ENCODE measurements around the gene ANKIB1. TPM values are rescaled to one million over a fixed set of nuclear protein-coding genes. Genes with fewer than 3 reads are reported as not detected.

Gene ANKIB1
- total RNA-seq, 1 experiment from 2014 or later: 42.1 TPM

DNA sequence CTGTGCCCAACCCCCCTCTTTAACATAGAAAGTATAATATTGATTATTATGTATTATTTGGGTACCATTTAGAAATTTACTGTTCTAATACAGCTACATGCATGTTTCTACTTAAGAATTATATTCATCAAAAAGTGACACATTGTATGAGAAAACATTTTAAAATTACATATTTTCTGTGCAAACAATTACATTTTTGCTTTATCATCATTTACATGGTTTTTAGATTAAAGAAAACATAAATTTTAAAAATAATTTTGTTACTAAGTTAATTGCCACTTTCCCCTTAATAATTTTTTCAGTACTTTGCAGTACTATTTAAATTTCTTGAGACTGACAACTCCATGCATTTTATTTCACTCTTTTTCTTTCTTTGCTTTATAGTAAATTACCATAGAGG lies 106.2 kb downstream of the ANKIB1 start:
- no peaks in the 10 kb centered on the region for H3K9me3 ChIP-seq (ENCODE audit: low read depth, low read length, poor library complexity, severe bottlenecking)
- intact Hi-C loops (cut with micrococcal nuclease; ENCODE audit: unreplicated experiment): no loop called here
- no peaks in the 10 kb centered on the region for H3K4me1 ChIP-seq (ENCODE audit: insufficient read depth, low read length, poor library complexity, severe bottlenecking)
- ChIA-PET CTCF (no interaction called here), POLR2A (ENCODE audit: low non-redundant PET) (no interaction called here)
- no peak for DNase-seq (ENCODE audit: low spot score)
- H3K27ac ChIP-seq (ENCODE audit: low read depth, low read length, poor library complexity, severe bottlenecking): no peak overlapping the region
- H3K4me3 ChIP-seq (ENCODE audit: low read depth, low read length, poor library complexity, severe bottlenecking): no peak overlapping the region
- BruUV-seq (replicated peaks): no TSS peak
- TF ChIP-seq EZH2 (IDR thresholded peaks at IDR 0.05; ENCODE audit: borderline replicate concordance, low read depth, low read length, poor library complexity, severe bottlenecking): no peak
- TF ChIP-seq, protein P1, sequence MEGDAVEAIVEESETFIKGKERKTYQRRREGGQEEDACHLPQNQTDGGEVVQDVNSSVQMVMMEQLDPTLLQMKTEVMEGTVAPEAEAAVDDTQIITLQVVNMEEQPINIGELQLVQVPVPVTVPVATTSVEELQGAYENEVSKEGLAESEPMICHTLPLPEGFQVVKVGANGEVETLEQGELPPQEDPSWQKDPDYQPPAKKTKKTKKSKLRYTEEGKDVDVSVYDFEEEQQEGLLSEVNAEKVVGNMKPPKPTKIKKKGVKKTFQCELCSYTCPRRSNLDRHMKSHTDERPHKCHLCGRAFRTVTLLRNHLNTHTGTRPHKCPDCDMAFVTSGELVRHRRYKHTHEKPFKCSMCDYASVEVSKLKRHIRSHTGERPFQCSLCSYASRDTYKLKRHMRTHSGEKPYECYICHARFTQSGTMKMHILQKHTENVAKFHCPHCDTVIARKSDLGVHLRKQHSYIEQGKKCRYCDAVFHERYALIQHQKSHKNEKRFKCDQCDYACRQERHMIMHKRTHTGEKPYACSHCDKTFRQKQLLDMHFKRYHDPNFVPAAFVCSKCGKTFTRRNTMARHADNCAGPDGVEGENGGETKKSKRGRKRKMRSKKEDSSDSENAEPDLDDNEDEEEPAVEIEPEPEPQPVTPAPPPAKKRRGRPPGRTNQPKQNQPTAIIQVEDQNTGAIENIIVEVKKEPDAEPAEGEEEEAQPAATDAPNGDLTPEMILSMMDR (conservative IDR thresholded peaks at IDR 0.05; ENCODE audit: low read depth, low read length): no peak
- no peaks in the 10 kb centered on the region for H3K36me3 ChIP-seq (ENCODE audit: insufficient read depth, low read length, poor library complexity, severe bottlenecking)
- no peaks in the 10 kb centered on the region for H3K27me3 ChIP-seq (replicated peaks; ENCODE audit: insufficient read depth, low read depth, low read length, poor library complexity)

DNA sequence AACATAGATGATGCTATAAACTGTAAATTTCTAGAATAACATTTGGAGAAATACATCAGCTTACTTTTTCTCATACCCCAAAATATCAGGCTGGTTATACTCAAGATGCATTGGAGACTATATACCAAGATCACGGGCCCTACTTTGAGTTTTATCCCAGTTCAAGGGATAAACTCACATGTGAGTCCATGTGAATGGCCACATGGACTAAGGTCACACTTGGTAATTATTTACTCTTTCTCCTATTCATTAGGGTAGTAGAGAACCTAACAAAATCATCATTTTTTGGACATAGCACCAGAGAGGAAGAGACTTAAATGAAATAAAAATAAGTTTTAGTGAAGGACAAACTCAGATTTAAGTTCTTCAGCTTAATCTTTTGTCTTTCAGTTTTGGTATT lies 108.4 kb downstream of the ANKIB1 start:
- no peaks in the 10 kb centered on the region for H3K36me3 ChIP-seq (ENCODE audit: insufficient read depth, low read length, poor library complexity, severe bottlenecking)
- H3K4me1 ChIP-seq (ENCODE audit: insufficient read depth, low read length, poor library complexity, severe bottlenecking): no peaks in the 10 kb centered on the region
- TF ChIP-seq, protein P1 (conservative IDR thresholded peaks at IDR 0.05; ENCODE audit: low read depth, low read length): no peak
- TF ChIP-seq EZH2 (IDR thresholded peaks at IDR 0.05; ENCODE audit: borderline replicate concordance, low read depth, low read length, poor library complexity, severe bottlenecking): no peak
- no peaks in the 10 kb centered on the region for H3K9me3 ChIP-seq (ENCODE audit: low read depth, low read length, poor library complexity, severe bottlenecking)
- ChIA-PET POLR2A (ENCODE audit: low non-redundant PET) (interaction anchor here (0.5 kb wide), 1 partner anchor 9 kb away, joined by 4 read pairs; no protein-coding TSS in a partner anchor), CTCF (no interaction called here)
- H3K4me3 ChIP-seq (ENCODE audit: low read depth, low read length, poor library complexity, severe bottlenecking): no peak overlapping the region
- H3K27ac ChIP-seq (ENCODE audit: low read depth, low read length, poor library complexity, severe bottlenecking): no peak overlapping the region
- H3K27me3 ChIP-seq (replicated peaks; ENCODE audit: insufficient read depth, low read depth, low read length, poor library complexity): no peaks in the 10 kb centered on the region
- DNase-seq (ENCODE audit: low spot score): no peak
- intact Hi-C loops (cut with micrococcal nuclease; ENCODE audit: unreplicated experiment): no loop called here
- no TSS peak for BruUV-seq (replicated peaks)

DNA sequence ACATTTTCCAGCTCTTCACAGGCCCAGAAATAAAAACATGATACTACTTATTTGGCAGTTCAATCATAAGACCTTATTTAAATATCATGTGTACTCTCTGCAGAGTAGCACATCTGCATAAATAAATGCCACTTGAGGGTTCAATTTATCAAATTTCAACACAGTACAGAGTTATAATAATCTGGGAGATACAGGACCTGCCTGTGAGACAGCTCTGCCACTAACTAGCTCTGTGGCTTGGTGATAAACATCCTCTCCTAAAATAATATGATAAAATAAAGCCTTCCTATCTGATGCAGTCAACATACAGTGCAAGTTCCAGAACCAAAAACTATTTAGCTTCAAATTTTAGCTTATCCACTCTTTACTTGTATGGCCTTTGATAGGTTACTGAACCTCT lies 110.6 kb downstream of the ANKIB1 start:
- Histone ChIP-seq H3K27ac (ENCODE audit: low read depth, low read length, poor library complexity, severe bottlenecking) (no peak overlapping the region), H3K27me3 (replicated peaks; ENCODE audit: insufficient read depth, low read depth, low read length, poor library complexity) (no peaks in the 10 kb centered on the region), H3K4me3 (ENCODE audit: low read depth, low read length, poor library complexity, severe bottlenecking) (no peak overlapping the region), H3K36me3 (ENCODE audit: insufficient read depth, low read length, poor library complexity, severe bottlenecking) (no peaks in the 10 kb centered on the region), H3K9me3 (ENCODE audit: low read depth, low read length, poor library complexity, severe bottlenecking) (no peaks in the 10 kb centered on the region), H3K4me1 (ENCODE audit: insufficient read depth, low read length, poor library complexity, severe bottlenecking) (no peaks in the 10 kb centered on the region)
- ChIA-PET POLR2A (ENCODE audit: low non-redundant PET) (no interaction called here), CTCF (no interaction called here)
- intact Hi-C loops (cut with micrococcal nuclease; ENCODE audit: unreplicated experiment): no loop called here
- no TSS peak for BruUV-seq (replicated peaks)
- no peak for DNase-seq (ENCODE audit: low spot score)
- TF ChIP-seq, protein P1 (conservative IDR thresholded peaks at IDR 0.05; ENCODE audit: low read depth, low read length): no peak

Data from A673 (cell line).